ENCODE results near the gene CEP126.

- TF ChIP-seq CTCF (IDR thresholded peaks at IDR 0.05) (no peak), EZH2 (IDR thresholded peaks at IDR 0.05) (no peak)
Observed at GRCh38 chr11:101975734-101976133, 60.9 kb downstream of the CEP126 start.

Data from neural progenitor cell (in vitro differentiated cells).